HCT116 (cell line): Measurements from ENCODE around the gene SYAP1. TPM values are rescaled to one million over a fixed set of nuclear protein-coding genes. Genes with fewer than 3 reads are reported as not detected.

Source experiments
- ATAC-seq: fragments of 200-7000 bp; cut with Tn5 transposase; 2 replicates; pipeline ENCODE4 v1.9.1; 2020; ENCODE audit warnings: mild to moderate bottlenecking, moderate library complexity
- BruUV-seq: library from RNA; stranded (reverse); fragments of 400-500 nt; replicated peaks from 2 replicates; lab custom pipeline; 2021; lab: Mats Ljungman, UMichigan
- CTCF ChIA-PET: fragments of 300-600 bp; sonication (Branson Sonifier 250); formaldehyde crosslinking; loops from one replicate; lab custom pipeline; 2021; ENCODE audit warnings: antibody characterized with exemption; lab: Charles Lee
- POLR2A ChIA-PET: fragments of 300-600, 350-600 bp; sonication (Branson Sonifier 250); formaldehyde crosslinking; loops from one replicate; lab custom pipeline; 2021; ENCODE audit warnings: antibody characterized with exemption; lab: Charles Lee
- RAD21 ChIA-PET, 2 experiments: fragments of 300-600 bp; sonication (Branson Sonifier 250); formaldehyde crosslinking; loops; one replicate each; lab custom pipeline; 2023; ENCODE audit warnings: low total read pairs in 2 of 2; ENCODE audit not compliant: uncharacterized antibody in 2 of 2, unreplicated experiment in 2 of 2, low non-redundant PET in 1 of 2; lab: Charles Lee
- DNase-seq: peaks from one replicate; pipeline ENCODE4 v3.0.0-alpha.2; 2010; ENCODE audit warnings: low read depth, low spot score
- H2AFZ ChIP-seq: fragments of 200-600 bp; shearing (Covaris generic), sonication (generic); 2 replicates; pipeline ENCODE4 v1.6.1; 2017; ENCODE audit warnings: low read depth, mixed run types, mixed read lengths, antibody characterized with exemption, low read length; ENCODE audit not compliant: poor library complexity, severe bottlenecking
- H3K27ac ChIP-seq: 2 replicates; pipeline ENCODE4 v1.5.1; 2012; ENCODE audit warnings: low read depth, low read length
- H3K27me3 ChIP-seq: fragments of 200-600 bp; sonication (generic); 2 replicates; pipeline ENCODE4 v1.6.1; 2016; ENCODE audit warnings: mixed run types, low read length, mixed read lengths; ENCODE audit not compliant: insufficient read depth
- H3K36me3 ChIP-seq, 2 experiments: fragments of 200-500 bp in 1 of 2; fragments of 200-600 bp in 1 of 2; sonication (Bioruptor generic) in 1 of 2; sonication (generic) in 1 of 2; 2 replicates each; pipeline versions ENCODE4 v1.5.1 to v1.6.1; 2014 to 2016; ENCODE audit warnings: low read length in 2 of 2, inconsistent platforms in 1 of 2, mixed read lengths in 1 of 2, mixed run types in 1 of 2; ENCODE audit not compliant: insufficient read depth in 2 of 2, control insufficient read depth in 1 of 2
- H3K4me1 ChIP-seq, 2 experiments: fragments of 200-600 bp in 1 of 2; sonication (generic) in 1 of 2; 2 replicates each; pipeline versions ENCODE4 v1.5.1 to v1.6.1; 2012 to 2017; ENCODE audit warnings: low read length in 2 of 2, inconsistent platforms in 1 of 2, mild to moderate bottlenecking in 1 of 2, mixed read lengths in 1 of 2, mixed run types in 1 of 2, moderate library complexity in 1 of 2; ENCODE audit not compliant: insufficient read depth in 2 of 2, control insufficient read depth in 1 of 2
- H3K4me2 ChIP-seq: fragments of 200-600 bp; sonication (generic); 2 replicates; pipeline ENCODE4 v1.6.1; 2017; ENCODE audit warnings: mixed run types, low read length, mixed read lengths
- H3K4me3 ChIP-seq, 2 experiments: fragments of 200-600 bp in 1 of 2; sonication (generic) in 1 of 2; replicated peaks in 1 of 2; 2 replicates each; pipeline ENCODE4 v1.5.1; 2011 to 2016; ENCODE audit warnings: low read length in 2 of 2, control low read depth in 1 of 2, low read depth in 1 of 2, mild to moderate bottlenecking in 1 of 2, mixed read lengths in 1 of 2, mixed run types in 1 of 2
- H3K79me2 ChIP-seq: fragments of 200-600 bp; sonication (generic); 2 replicates; pipeline ENCODE4 v1.6.1; 2017; ENCODE audit warnings: mild to moderate bottlenecking, mixed run types, low read length, moderate library complexity, mixed read lengths; ENCODE audit not compliant: insufficient read depth
- H3K9ac ChIP-seq: fragments of 200-600 bp; sonication (generic); 2 replicates; pipeline ENCODE4 v1.6.1; 2016; ENCODE audit warnings: low read length, mixed read lengths
- H3K9me2 ChIP-seq: fragments of 200-600 bp; sonication (generic), shearing (Covaris generic); 2 replicates; pipeline ENCODE4 v1.6.1; 2017; ENCODE audit warnings: mixed run types, mild to moderate bottlenecking, moderate library complexity; ENCODE audit not compliant: insufficient read depth
- H3K9me3 ChIP-seq, 2 experiments: fragments of 200-500 bp in 1 of 2; fragments of 200-600 bp in 1 of 2; sonication (Bioruptor generic) in 1 of 2; sonication (generic) in 1 of 2; 2 replicates each; pipeline ENCODE4 v1.6.1; 2014 to 2017; ENCODE audit warnings: low read length in 2 of 2, mixed read lengths in 2 of 2, inconsistent platforms in 1 of 2, low read depth in 1 of 2, mild to moderate bottlenecking in 1 of 2, mixed run types in 1 of 2, moderate library complexity in 1 of 2; ENCODE audit not compliant: control insufficient read depth in 1 of 2, insufficient read depth in 1 of 2
- H4K20me1 ChIP-seq: fragments of 200-600 bp; sonication (generic), shearing (Covaris generic); 2 replicates; pipeline ENCODE4 v1.6.1; 2017; ENCODE audit warnings: mixed run types, mild to moderate bottlenecking, moderate library complexity; ENCODE audit not compliant: insufficient read depth
- CBX3 ChIP-seq: IDR thresholded peaks from 2 replicates; pipeline ENCODE4 v1.6.1; 2012; ENCODE audit warnings: low read depth
- CEBPB ChIP-seq: IDR thresholded peaks from 2 replicates; pipeline ENCODE4 v1.6.1; 2012; ENCODE audit warnings: low read depth
- CTCF ChIP-seq, 3 experiments: fragments of 200-600 bp in 1 of 3; sonication (generic) in 1 of 3; IDR thresholded peaks in 2 of 3; conservative IDR thresholded peaks in 1 of 3; 2 replicates each; pipeline ENCODE4 v1.5.1; 2012 to 2017; ENCODE audit warnings: low read depth in 2 of 3, low read length in 2 of 3, antibody characterized with exemption in 1 of 3, borderline replicate concordance in 1 of 3, control low read depth in 1 of 3, mild to moderate bottlenecking in 1 of 3, mixed read lengths in 1 of 3, mixed run types in 1 of 3, moderate library complexity in 1 of 3; ENCODE audit not compliant: insufficient read depth in 1 of 3
- EGR1 ChIP-seq: IDR thresholded peaks from 2 replicates; pipeline ENCODE4 v1.6.1; 2012; ENCODE audit warnings: low read depth
- FOSL1 ChIP-seq: IDR thresholded peaks from 2 replicates; pipeline ENCODE4 v1.6.1; 2012; ENCODE audit warnings: low read depth
- POLR2A ChIP-seq: IDR thresholded peaks from 2 replicates; pipeline ENCODE4 v1.7.0; 2011; ENCODE audit warnings: borderline replicate concordance; ENCODE audit not compliant: insufficient read depth, insufficient read length; ENCODE audit errors: extremely low read depth
- POLR2AphosphoS5 ChIP-seq: IDR thresholded peaks from 2 replicates; pipeline ENCODE4 v1.6.1; 2011; ENCODE audit warnings: mild to moderate bottlenecking, low read depth, low read length, moderate library complexity
- RAD21 ChIP-seq: IDR thresholded peaks from 2 replicates; pipeline ENCODE4 v1.6.1; 2012; ENCODE audit warnings: low read depth, mild to moderate bottlenecking
- REST ChIP-seq: IDR thresholded peaks from 2 replicates; pipeline ENCODE4 v1.6.1; 2012; ENCODE audit warnings: low read depth
- SIN3A ChIP-seq: IDR thresholded peaks from 2 replicates; pipeline ENCODE4 v1.6.1; 2012; ENCODE audit warnings: low read depth
- SP1 ChIP-seq: IDR thresholded peaks from 2 replicates; pipeline ENCODE4 v1.6.1; 2012; ENCODE audit warnings: low read depth
- TCF7L2 ChIP-seq: IDR thresholded peaks from 2 replicates; pipeline ENCODE4 v1.7.0; 2011; ENCODE audit warnings: borderline replicate concordance, inconsistent platforms; ENCODE audit not compliant: insufficient read depth, insufficient read length; ENCODE audit errors: extremely low read depth
- ZFX ChIP-seq: fragments of 450-650 bp; IDR thresholded peaks from 2 replicates; pipeline ENCODE4 v1.6.1; 2017
- ZNF274 ChIP-seq: fragments of 200-500 bp; sonication (Bioruptor generic); IDR thresholded peaks from 2 replicates; pipeline ENCODE4 v1.6.1; 2014; ENCODE audit warnings: mild to moderate bottlenecking, low read depth, low read length, inconsistent platforms
- intact Hi-C: fragments of 100-400 bp; cut with micrococcal nuclease; formaldehyde crosslinking; loops from 2 replicates; pipeline ENCODE4 v1.10.0; 2022
- total RNA-seq: library from RNA; stranded (reverse); gene quantifications from one replicate; pipeline ENCODE4 v1.2.1, GENCODE V29; 2021; ENCODE audit not compliant: unreplicated experiment
- TF ChIP-seq, protein P1 (sequence below): IDR thresholded peaks from 2 replicates; pipeline ENCODE4 v1.6.1; 2012
- TF ChIP-seq, protein P2 (sequence below): IDR thresholded peaks from 2 replicates; pipeline ENCODE4 v1.6.1; 2012

The SYAP1 gene
- total RNA-seq, 1 experiment from 2014 or later: 24.8 TPM

- Histone ChIP-seq H3K36me3 (no peaks in the 10 kb centered on the region; a peak in 1 of 4 replicates), H3K9me2 (no peaks in the 10 kb centered on the region), H3K9ac (no peak overlapping the region), H3K4me2 (no peak overlapping the region), H2AFZ (no peak overlapping the region), H3K4me1 (no peaks in the 10 kb centered on the region), H3K27ac (no peak overlapping the region), H3K4me3 (no peak overlapping the region), H3K9me3 (no peaks in the 10 kb centered on the region), H3K79me2 (no peaks in the 10 kb centered on the region), H3K27me3 (no peaks in the 10 kb centered on the region), H4K20me1 (no peaks in the 10 kb centered on the region)
- ChIA-PET POLR2A (no interaction called here), RAD21 (no interaction called here), CTCF (no interaction called here)
- intact Hi-C loops: no loop called here
- BruUV-seq: no TSS peak
- DNase-seq: no peak
- ATAC-seq: no peak
- TF ChIP-seq, protein P1, sequence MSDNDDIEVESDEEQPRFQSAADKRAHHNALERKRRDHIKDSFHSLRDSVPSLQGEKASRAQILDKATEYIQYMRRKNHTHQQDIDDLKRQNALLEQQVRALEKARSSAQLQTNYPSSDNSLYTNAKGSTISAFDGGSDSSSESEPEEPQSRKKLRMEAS: no peak
- no peak for TF ChIP-seq FOSL1
- TF ChIP-seq POLR2AphosphoS5: no peak
These were observed 14.0 kb upstream of the SYAP1 start for GRCh38 chrX:16705370-16705769.

GRCh38 chrX:16708016-16708415 is 11.4 kb upstream of the SYAP1 start:
- H3K9me3 ChIP-seq: no peaks in the 10 kb centered on the region
- peaks cover 0 to 7% of the 10 kb centered on the region in 2 experiments; a peak in 1 of 4 replicates for H3K4me1 ChIP-seq
- ChIA-PET CTCF (no interaction called here), RAD21 (no interaction called here), POLR2A (no interaction called here)
- no TSS peak for BruUV-seq
- no peaks in the 10 kb centered on the region for H4K20me1 ChIP-seq
- no peak overlapping the region for H3K27ac ChIP-seq
- no peak for ATAC-seq
- no peaks in the 10 kb centered on the region; a peak in 1 of 4 replicates for H3K36me3 ChIP-seq
- H3K9me2 ChIP-seq: no peaks in the 10 kb centered on the region
- H2AFZ ChIP-seq: no peak overlapping the region
- no peaks in the 10 kb centered on the region for H3K27me3 ChIP-seq
- no peak overlapping the region for H3K9ac ChIP-seq
- no peak overlapping the region for H3K4me2 ChIP-seq
- no peaks in the 10 kb centered on the region for H3K79me2 ChIP-seq
- intact Hi-C loops: no loop called here
- no peak for DNase-seq
- H3K4me3 ChIP-seq: no peak overlapping the region
- TF ChIP-seq, protein P2, sequence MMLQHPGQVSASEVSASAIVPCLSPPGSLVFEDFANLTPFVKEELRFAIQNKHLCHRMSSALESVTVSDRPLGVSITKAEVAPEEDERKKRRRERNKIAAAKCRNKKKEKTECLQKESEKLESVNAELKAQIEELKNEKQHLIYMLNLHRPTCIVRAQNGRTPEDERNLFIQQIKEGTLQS: no peak
- TF ChIP-seq POLR2AphosphoS5 (no peak), SP1 (no peak), POLR2A (no peak), TCF7L2 (no peak), CEBPB (no peak), ZNF274 (no peak), SIN3A (no peak), CTCF (IDR thresholded peaks at IDR 0.05 in 2 of 3, conservative IDR thresholded peaks at IDR 0.05 in 1 of 3; ENCODE audit: borderline replicate concordance in 1 of 3, insufficient read depth in 1 of 3, low read depth in 2 of 3, low read length in 2 of 3) (no peak), REST (no peak), ZFX (no peak), EGR1 (no peak), RAD21 (no peak), FOSL1 (no peak), CBX3 (no peak)
- TF ChIP-seq, protein P1: no peak
